C1 segment of cervical spinal cord (tissue), 14 donors: ENCODE data around the gene NAALADL2.

Source experiments
- DNase-seq, 14 donors: peaks; one replicate each; lab custom pipeline; 2025; lab: John Stamatoyannopoulos, UW

The NAALADL2 gene

GRCh38 chr3:175199961-175200360 lies 340.8 kb downstream of the NAALADL2 start:
- DNase-seq = no peak

GRCh38 chr3:175200391-175201095 lies 341.4 kb downstream of the NAALADL2 start:
- DNase-seq = no peak

GRCh38 chr3:175207361-175207760 lies 348.2 kb downstream of the NAALADL2 start:
- no peak for DNase-seq

- peak in 11 of 14 donors; percentile 2 to 67 (median 10) for DNase-seq
Observed at GRCh38 chr3:175208326-175208725, 349.2 kb downstream of the NAALADL2 start.

GRCh38 chr3:175211466-175211865 lies 352.3 kb downstream of the NAALADL2 start:
- no peak for DNase-seq

- DNase-seq = no peak
Observed at GRCh38 chr3:175212896-175213295, 353.8 kb downstream of the NAALADL2 start.

GRCh38 chr3:175214216-175214615 lies 355.1 kb downstream of the NAALADL2 start:
- no peak for DNase-seq

GRCh38 chr3:175215833-175216232 lies 356.7 kb downstream of the NAALADL2 start:
- DNase-seq = no peak

- no peak for DNase-seq
Observed at GRCh38 chr3:175222356-175222755, 363.2 kb downstream of the NAALADL2 start.

GRCh38 chr3:175224051-175224450 lies 364.9 kb downstream of the NAALADL2 start:
- no peak for DNase-seq

- no peak for DNase-seq
Observed at GRCh38 chr3:175226444-175226843, 367.3 kb downstream of the NAALADL2 start.

GRCh38 chr3:175227126-175227525 lies 368.0 kb downstream of the NAALADL2 start:
- DNase-seq = no peak

GRCh38 chr3:175233957-175234940 lies 375.1 kb downstream of the NAALADL2 start:
- DNase-seq = no peak

GRCh38 chr3:175238801-175239200 lies 379.7 kb downstream of the NAALADL2 start:
- DNase-seq = no peak

- no peak for DNase-seq
Observed at GRCh38 chr3:175240921-175241320, 381.8 kb downstream of the NAALADL2 start.

- DNase-seq = no peak
Observed at GRCh38 chr3:175242243-175242642, 383.1 kb downstream of the NAALADL2 start.

GRCh38 chr3:175246234-175246633 lies 387.1 kb downstream of the NAALADL2 start:
- no peak for DNase-seq

GRCh38 chr3:175246766-175247165 lies 387.6 kb downstream of the NAALADL2 start:
- no peak for DNase-seq

- no peak for DNase-seq
Observed at GRCh38 chr3:175247629-175248028, 388.5 kb downstream of the NAALADL2 start.

- no peak for DNase-seq
Observed at GRCh38 chr3:175248832-175249231, 389.7 kb downstream of the NAALADL2 start.

GRCh38 chr3:175255698-175256097 lies 396.6 kb downstream of the NAALADL2 start:
- DNase-seq = no peak

GRCh38 chr3:175257123-175257522 lies 398.0 kb downstream of the NAALADL2 start:
- no peak for DNase-seq

- DNase-seq = no peak
Observed at GRCh38 chr3:175258763-175259162, 399.6 kb downstream of the NAALADL2 start.
